OCI-LY3 (cell line): Measurements from ENCODE around the gene PLTP.

Source experiments
- H2AFZ ChIP-seq: fragments of 200-600, 300-600 bp; shearing (Covaris generic); 2 replicates; pipeline ENCODE4 v1.6.0; 2014; ENCODE audit warnings: antibody characterized with exemption, low read depth, low read length
- H3K27ac ChIP-seq: fragments of 200-600, 300-600 bp; sonication (generic); 2 replicates; pipeline ENCODE4 v1.5.1; 2014; ENCODE audit warnings: mild to moderate bottlenecking, low read length, moderate library complexity, mixed read lengths
- H3K27me3 ChIP-seq: fragments of 200-600, 300-600 bp; sonication (generic); 2 replicates; pipeline ENCODE4 v1.6.1; 2014; ENCODE audit warnings: low read depth, low read length, mixed read lengths
- H3K36me3 ChIP-seq: fragments of 200-600, 300-600 bp; sonication (generic); replicated peaks from 2 replicates; pipeline ENCODE3; 2014; ENCODE audit warnings: low read depth, low read length, mixed read lengths
- H3K4me1 ChIP-seq: fragments of 300-600, 200-600 bp; sonication (generic); 2 replicates; pipeline ENCODE4 v1.6.1; 2014; ENCODE audit warnings: low read length, mixed read lengths
- H3K4me2 ChIP-seq: fragments of 200-600, 300-600 bp; sonication (generic); 2 replicates; pipeline ENCODE4 v1.6.1; 2014; ENCODE audit warnings: low read length, mixed read lengths
- H3K4me3 ChIP-seq: fragments of 300-600, 200-600 bp; sonication (generic); 2 replicates; pipeline ENCODE4 v1.5.1; 2014; ENCODE audit warnings: antibody characterized with exemption, mild to moderate bottlenecking, low read length, moderate library complexity
- H3K79me2 ChIP-seq: fragments of 300-600, 200-600 bp; shearing (Covaris generic); 2 replicates; pipeline ENCODE4 v1.6.1; 2014; ENCODE audit warnings: mild to moderate bottlenecking, low read length, mixed read lengths
- H3K9ac ChIP-seq: fragments of 300-600, 200-600 bp; shearing (Covaris generic); 2 replicates; pipeline ENCODE4 v1.6.0; 2014; ENCODE audit warnings: mild to moderate bottlenecking, low read length, moderate library complexity
- H3K9me3 ChIP-seq: fragments of 200-600, 300-600 bp; shearing (Covaris generic); 2 replicates; pipeline ENCODE4 v1.6.1; 2014; ENCODE audit warnings: low read length, mixed read lengths; ENCODE audit not compliant: insufficient read depth
- H4K20me1 ChIP-seq: fragments of 200-600, 300-600 bp; sonication (generic); 2 replicates; pipeline ENCODE4 v1.6.1; 2016; ENCODE audit warnings: low read length, mixed read lengths; ENCODE audit not compliant: insufficient read depth
- EZH2phosphoT487 ChIP-seq: fragments of 200-600 bp; shearing (Covaris generic); IDR thresholded peaks from 2 replicates; pipeline ENCODE4 v1.6.1; 2018; ENCODE audit warnings: antibody characterized with exemption, mixed run types, low read depth
- TF ChIP-seq, protein P1 (sequence below): fragments of 200-600, 300-600 bp; sonication (generic); IDR thresholded peaks from 2 replicates; pipeline ENCODE4 v1.5.1; 2014; ENCODE audit warnings: antibody characterized with exemption, low read length, low read depth

Gene PLTP

DNA sequence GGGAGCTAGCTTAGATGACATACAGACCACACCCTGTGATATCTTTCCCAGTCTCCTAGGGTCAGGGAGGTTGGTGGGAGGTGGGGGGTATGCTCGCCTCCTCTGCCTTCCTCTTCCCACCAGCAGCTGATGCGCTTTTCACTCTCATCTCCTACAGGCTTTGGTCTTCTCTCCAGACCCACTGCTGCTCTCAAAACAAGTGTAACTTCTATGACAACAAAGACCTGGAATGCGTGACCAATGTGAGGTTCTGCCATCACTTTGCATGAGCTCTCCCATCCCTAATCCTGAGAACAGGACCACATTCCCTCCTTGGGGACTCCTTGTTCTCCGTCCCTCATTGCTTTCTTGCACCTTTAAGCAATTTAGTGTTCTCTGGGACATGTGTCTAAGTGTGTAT lies 18.1 kb downstream of the PLTP start:
- Histone ChIP-seq H3K27me3 (no peaks in the 10 kb centered on the region), H3K4me1 (peaks cover 11% of the 10 kb centered on the region), H3K27ac (no peak overlapping the region), H3K9me3 (no peaks in the 10 kb centered on the region), H3K4me3 (no peak overlapping the region), H2AFZ (no peak overlapping the region), H3K9ac (no peak overlapping the region), H3K4me2 (no peak overlapping the region), H3K79me2 (no peaks in the 10 kb centered on the region), H4K20me1 (no peaks in the 10 kb centered on the region), H3K36me3 (peaks cover 16% of the 10 kb centered on the region)
- no peak for TF ChIP-seq EZH2phosphoT487
- TF ChIP-seq, protein P1, sequence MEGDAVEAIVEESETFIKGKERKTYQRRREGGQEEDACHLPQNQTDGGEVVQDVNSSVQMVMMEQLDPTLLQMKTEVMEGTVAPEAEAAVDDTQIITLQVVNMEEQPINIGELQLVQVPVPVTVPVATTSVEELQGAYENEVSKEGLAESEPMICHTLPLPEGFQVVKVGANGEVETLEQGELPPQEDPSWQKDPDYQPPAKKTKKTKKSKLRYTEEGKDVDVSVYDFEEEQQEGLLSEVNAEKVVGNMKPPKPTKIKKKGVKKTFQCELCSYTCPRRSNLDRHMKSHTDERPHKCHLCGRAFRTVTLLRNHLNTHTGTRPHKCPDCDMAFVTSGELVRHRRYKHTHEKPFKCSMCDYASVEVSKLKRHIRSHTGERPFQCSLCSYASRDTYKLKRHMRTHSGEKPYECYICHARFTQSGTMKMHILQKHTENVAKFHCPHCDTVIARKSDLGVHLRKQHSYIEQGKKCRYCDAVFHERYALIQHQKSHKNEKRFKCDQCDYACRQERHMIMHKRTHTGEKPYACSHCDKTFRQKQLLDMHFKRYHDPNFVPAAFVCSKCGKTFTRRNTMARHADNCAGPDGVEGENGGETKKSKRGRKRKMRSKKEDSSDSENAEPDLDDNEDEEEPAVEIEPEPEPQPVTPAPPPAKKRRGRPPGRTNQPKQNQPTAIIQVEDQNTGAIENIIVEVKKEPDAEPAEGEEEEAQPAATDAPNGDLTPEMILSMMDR: no peak

DNA sequence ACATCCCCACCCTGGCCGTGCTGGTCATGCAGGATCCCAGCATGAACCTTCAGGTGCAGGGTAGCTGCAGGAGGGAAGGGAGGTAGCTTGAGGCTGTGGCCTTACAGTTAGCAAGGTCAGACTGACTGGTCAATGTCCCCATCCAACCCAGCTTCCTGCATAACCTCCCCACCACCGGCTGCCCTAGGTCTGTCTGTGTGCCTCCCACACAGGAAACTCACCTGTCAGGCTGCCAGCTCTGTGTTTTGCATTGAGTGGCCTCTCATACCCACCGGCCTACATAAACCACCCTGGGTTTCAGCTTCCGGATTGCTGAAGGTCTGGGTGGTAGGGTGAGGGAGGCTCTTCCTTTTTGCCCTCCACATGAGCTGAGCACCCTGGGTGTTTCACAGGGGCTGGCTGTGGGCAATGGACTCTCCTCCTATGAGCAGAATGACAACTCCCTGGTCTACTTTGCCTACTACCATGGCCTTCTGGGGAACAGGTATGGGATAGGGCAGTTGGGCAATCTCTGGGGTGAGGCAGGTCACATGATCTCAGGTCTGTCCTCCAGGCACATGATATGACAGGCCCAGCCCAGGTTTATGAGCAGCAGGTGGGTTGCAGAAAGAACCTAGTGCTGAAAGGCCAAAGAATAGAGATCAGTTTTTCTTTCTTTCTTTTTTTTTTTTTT lies 19.0 kb downstream of the PLTP start:
- Histone ChIP-seq H3K36me3 (peaks cover 12% of the 10 kb centered on the region), H4K20me1 (no peaks in the 10 kb centered on the region), H3K27me3 (no peaks in the 10 kb centered on the region), H3K9me3 (no peaks in the 10 kb centered on the region), H3K4me2 (no peak overlapping the region), H3K79me2 (no peaks in the 10 kb centered on the region), H3K27ac (no peak overlapping the region), H2AFZ (no peak overlapping the region), H3K4me3 (no peak overlapping the region), H3K9ac (no peak overlapping the region), H3K4me1 (peaks cover 11% of the 10 kb centered on the region)
- no peak for TF ChIP-seq EZH2phosphoT487
- TF ChIP-seq, protein P1: no peak

- TF ChIP-seq, protein P1: no peak
- no peak for TF ChIP-seq EZH2phosphoT487
- Histone ChIP-seq H3K4me2 (peak overlapping the region; percentile 89), H4K20me1 (no peaks in the 10 kb centered on the region), H3K4me1 (peaks cover 11% of the 10 kb centered on the region), H3K27me3 (no peaks in the 10 kb centered on the region), H3K9me3 (no peaks in the 10 kb centered on the region), H3K4me3 (peak overlapping the region; percentile 84), H3K9ac (peak overlapping the region; percentile 64; the same call in 1 of the 2 replicates), H2AFZ (no peak overlapping the region), H3K36me3 (peaks cover 6% of the 10 kb centered on the region), H3K79me2 (no peaks in the 10 kb centered on the region), H3K27ac (no peak overlapping the region)
These were observed 19.7 kb downstream of the PLTP start for GRCh38 chr20:45892049-45892825.
